Ectodermal cell (in vitro differentiated cells): ENCODE data around the gene IL20RB.
"Not testable (repeated sequence)": the region's sequence is repeated elsewhere in the genome, so short reads cannot be mapped to it uniquely, and the experiment has no call there.

Experiments
- H3K27ac ChIP-seq: 2 replicates; pipeline ENCODE4 v1.7.0; 2013; ENCODE audit warnings: mild to moderate bottlenecking, low read depth, low read length; ENCODE audit not compliant: insufficient read depth, poor library complexity, severe bottlenecking
- H3K27me3 ChIP-seq: 2 replicates; pipeline ENCODE4 v1.7.0; 2013; ENCODE audit warnings: mild to moderate bottlenecking, low read length; ENCODE audit not compliant: insufficient read depth, control insufficient read depth, poor library complexity, severe bottlenecking
- H3K36me3 ChIP-seq: one replicate; pipeline ENCODE4 v1.7.0; 2013; ENCODE audit warnings: low read length; ENCODE audit not compliant: control insufficient read depth, insufficient read depth
- H3K4me1 ChIP-seq: one replicate; pipeline ENCODE4 v1.7.0; 2013; ENCODE audit warnings: low read length; ENCODE audit not compliant: control insufficient read depth, insufficient read depth
- H3K4me3 ChIP-seq: 2 replicates; pipeline ENCODE4 v1.7.0; 2013; ENCODE audit warnings: low read depth, low read length, control low read depth; ENCODE audit not compliant: insufficient read depth
- H3K9me3 ChIP-seq: 2 replicates; pipeline ENCODE4 v1.7.0; 2013; ENCODE audit warnings: mild to moderate bottlenecking, low read length, moderate library complexity; ENCODE audit not compliant: control insufficient read depth
- WGBS, 2 experiments: methylation state at CpG; one replicate each; pipeline ENCODE4 v1.1.7; 2013; ENCODE audit warnings: missing lambda C conversion rate in 2 of 2; 5-methylcytosine and 5-hydroxymethylcytosine counted together

The IL20RB gene

DNA sequence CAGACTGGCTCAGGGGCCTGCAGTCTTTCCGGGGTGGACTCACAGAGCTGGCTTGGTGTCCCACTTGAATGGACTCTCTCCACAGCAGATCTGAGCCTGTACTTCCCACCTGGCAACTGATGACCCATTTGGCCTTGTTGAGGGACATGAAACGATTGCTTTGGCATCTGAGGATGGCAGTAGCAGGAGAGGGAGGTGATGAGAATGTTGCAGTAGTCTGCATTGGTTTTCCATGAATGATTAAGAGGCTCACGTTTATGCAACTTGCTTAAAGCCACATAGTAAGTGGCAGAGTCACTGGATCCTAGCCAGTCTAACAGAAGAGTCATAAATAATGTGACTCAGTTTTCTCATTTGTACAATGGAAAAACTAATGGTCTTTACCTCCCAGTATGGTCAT is 21.9 kb downstream of the IL20RB start:
- H3K36me3 ChIP-seq = no peaks in the 10 kb centered on the region
- no peak overlapping the region for H3K27ac ChIP-seq
- WGBS, 2 experiments = 90 to 94% methylated on average over 3 of the region's 3 CpGs
- no peaks in the 10 kb centered on the region for H3K4me1 ChIP-seq
- no peaks in the 10 kb centered on the region for H3K9me3 ChIP-seq
- H3K27me3 ChIP-seq = no peaks in the 10 kb centered on the region
- H3K4me3 ChIP-seq = no peak overlapping the region

- no peaks in the 10 kb centered on the region for H3K27me3 ChIP-seq
- no peaks in the 10 kb centered on the region for H3K9me3 ChIP-seq
- H3K27ac ChIP-seq = no peak overlapping the region
- H3K36me3 ChIP-seq = no peaks in the 10 kb centered on the region
- H3K4me1 ChIP-seq = no peaks in the 10 kb centered on the region
- 87 to 92% methylated on average over 5 of the region's 5 CpGs for WGBS, 2 experiments
- no peak overlapping the region for H3K4me3 ChIP-seq
These were observed 24.2 kb downstream of the IL20RB start for GRCh38 chr3:136982033-136982432.

DNA sequence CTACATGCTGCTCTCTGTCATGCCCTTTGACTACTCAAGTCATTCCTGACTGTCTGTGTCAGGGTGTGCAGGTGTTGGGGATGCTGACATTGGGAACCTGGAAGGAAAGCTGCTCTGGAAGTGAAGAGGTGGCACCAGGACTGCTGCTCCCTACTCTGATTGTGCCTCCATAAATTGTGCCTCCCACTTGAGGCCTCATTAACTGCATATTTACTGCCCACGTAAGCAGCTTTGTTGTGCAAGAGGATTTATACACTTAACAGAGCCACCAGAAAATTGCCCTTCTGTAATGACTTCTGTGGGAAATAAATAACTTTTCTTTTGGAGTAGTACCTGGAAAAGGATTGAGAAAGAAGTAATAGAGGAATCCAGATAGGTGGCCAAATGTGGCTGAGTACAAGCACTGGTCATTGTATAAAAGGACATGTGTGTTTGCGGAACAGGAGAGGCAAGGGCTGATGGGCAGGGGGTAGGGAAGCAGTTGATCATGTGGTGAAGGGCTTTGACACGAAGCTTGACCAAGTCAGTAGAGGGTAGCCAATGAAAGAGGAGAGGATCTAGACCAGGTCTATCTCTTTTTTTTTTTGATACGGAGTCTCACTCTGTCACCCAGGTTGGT is 24.8 kb downstream of the IL20RB start:
- no peak overlapping the region for H3K4me3 ChIP-seq
- 94% methylated on average over 4 of the region's 4 CpGs for WGBS, 2 experiments

GRCh38 chr3:136984837-136985236 is 27.1 kb downstream of the IL20RB start:
- Histone ChIP-seq H3K27me3 (no peaks in the 10 kb centered on the region), H3K4me1 (no peaks in the 10 kb centered on the region), H3K4me3 (no peak overlapping the region), H3K27ac (no peak overlapping the region), H3K9me3 (no peaks in the 10 kb centered on the region), H3K36me3 (no peaks in the 10 kb centered on the region)
- 90 to 92% methylated on average over 3 of the region's 3 CpGs for WGBS, 2 experiments

More for the DNA sequence above, 24.8 kb downstream of the IL20RB start:
- Histone ChIP-seq H3K9me3 (no peaks in the 10 kb centered on the region), H3K4me1 (no peaks in the 10 kb centered on the region), H3K36me3 (no peaks in the 10 kb centered on the region), H3K27ac (no peak overlapping the region), H3K27me3 (no peaks in the 10 kb centered on the region)

DNA sequence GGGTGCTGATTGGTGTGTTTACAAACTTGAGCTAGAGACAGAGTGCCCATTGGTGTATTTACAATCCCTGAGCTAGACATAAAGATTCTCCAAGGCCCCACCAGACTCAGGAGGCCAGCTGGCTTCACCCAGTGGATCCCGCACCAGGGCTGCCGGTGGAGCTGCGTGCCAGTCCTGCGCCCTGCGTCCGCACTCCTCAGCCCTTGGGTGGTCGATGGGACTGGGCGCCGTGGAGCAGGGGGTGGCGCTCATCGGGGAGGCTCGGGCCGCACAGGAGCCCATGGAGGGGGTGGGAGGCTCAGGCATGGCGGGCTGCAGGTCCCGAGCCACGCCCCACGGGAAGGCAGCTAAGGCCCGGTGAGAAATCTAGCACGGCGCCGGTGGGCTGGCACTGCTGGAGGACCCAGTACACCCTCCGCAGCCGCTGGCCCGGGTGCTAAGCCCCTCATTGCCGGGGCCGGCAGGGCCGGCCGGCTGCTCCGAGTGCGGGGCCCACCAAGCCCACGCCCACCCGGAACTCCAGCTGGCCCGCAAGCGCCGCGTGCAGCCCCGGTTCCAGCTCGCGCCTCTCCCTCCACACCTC is 29.7 kb downstream of the IL20RB start:
- not testable (repeated sequence) for H3K36me3 ChIP-seq, H3K27me3 ChIP-seq, H3K4me3 ChIP-seq, H3K27ac ChIP-seq, H3K4me1 ChIP-seq, H3K9me3 ChIP-seq
- 95 to 96% methylated on average over 39 of the region's 39 CpGs for WGBS, 2 experiments

- no peak overlapping the region for H3K27ac ChIP-seq
- no peaks in the 10 kb centered on the region for H3K4me1 ChIP-seq
- H3K36me3 ChIP-seq = no peaks in the 10 kb centered on the region
- no peaks in the 10 kb centered on the region for H3K9me3 ChIP-seq
- H3K27me3 ChIP-seq = no peaks in the 10 kb centered on the region
- H3K4me3 ChIP-seq = no peak overlapping the region
- WGBS, 2 experiments = 94% methylated on average over 2 of the region's 2 CpGs
These were observed 30.9 kb downstream of the IL20RB start for GRCh38 chr3:136988651-136989050.

DNA sequence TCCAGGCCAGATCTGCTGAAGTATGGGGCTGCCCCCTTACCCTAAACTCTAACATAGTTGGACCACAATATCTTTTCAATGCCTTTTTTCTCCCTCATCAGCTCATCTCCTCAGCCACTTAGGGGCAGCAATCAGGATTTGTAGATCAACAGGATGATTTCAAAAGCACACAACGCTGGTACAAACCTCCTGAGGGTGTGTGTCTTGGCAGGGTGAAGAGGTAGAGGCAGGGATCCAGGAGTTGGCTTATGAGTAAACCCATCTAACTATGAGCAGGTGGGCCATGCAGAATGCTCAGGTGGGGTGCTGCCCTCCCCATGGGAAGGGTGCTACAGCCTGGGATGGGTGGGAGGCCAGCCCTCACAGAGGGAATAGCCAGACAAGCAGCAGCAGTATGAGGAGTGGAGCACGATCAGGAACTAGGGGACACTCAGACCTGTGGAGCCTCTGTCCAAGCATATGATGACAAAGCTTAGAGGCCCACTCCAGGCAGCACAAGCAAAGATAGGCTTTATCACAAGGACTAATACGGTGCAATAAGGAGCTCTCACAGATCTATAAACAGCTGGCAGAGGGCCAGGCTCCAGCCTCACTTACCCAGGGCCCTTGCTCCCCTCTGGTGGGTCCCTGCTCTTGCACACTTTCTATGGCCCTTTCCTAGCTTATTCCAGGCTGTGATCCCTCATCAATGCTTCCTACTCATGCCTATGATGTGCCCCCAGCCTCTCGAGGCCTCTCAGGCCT is 32.2 kb downstream of the IL20RB start:
- H3K4me1 ChIP-seq = no peaks in the 10 kb centered on the region
- H3K36me3 ChIP-seq = no peaks in the 10 kb centered on the region
- no peak overlapping the region for H3K27ac ChIP-seq
- no peaks in the 10 kb centered on the region for H3K27me3 ChIP-seq
- H3K9me3 ChIP-seq = no peaks in the 10 kb centered on the region
- 89% methylated on average over 4 of the region's 4 CpGs for WGBS, 2 experiments
- H3K4me3 ChIP-seq = no peak overlapping the region

- Histone ChIP-seq H3K36me3 (no peaks in the 10 kb centered on the region), H3K4me1 (no peaks in the 10 kb centered on the region), H3K9me3 (no peaks in the 10 kb centered on the region), H3K4me3 (no peak overlapping the region), H3K27ac (no peak overlapping the region), H3K27me3 (no peaks in the 10 kb centered on the region)
- WGBS, 2 experiments = 90 to 94% methylated on average over 4 of the region's 4 CpGs
These were observed 33.0 kb downstream of the IL20RB start for GRCh38 chr3:136990826-136991225.

DNA sequence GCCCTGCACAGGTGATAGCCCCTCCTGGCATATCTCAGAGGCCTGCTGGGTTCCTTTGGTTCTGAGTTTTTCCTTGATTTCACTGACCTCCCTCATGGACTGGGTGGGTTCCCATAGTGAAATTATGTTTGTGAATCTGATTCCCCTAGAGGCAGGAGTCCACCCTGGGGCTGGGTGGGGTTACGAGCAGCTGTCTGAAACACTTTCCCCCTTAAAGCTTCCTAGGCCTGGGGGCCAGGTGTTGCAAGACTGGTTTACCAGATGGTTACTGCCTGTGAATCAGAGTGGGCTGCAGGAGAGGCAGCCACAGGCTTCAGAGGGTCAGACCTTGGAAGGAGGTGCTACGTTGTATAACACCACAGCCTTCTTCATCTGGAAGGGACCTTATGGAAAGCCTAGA is 34.3 kb downstream of the IL20RB start:
- no peaks in the 10 kb centered on the region for H3K36me3 ChIP-seq
- no peaks in the 10 kb centered on the region for H3K9me3 ChIP-seq
- H3K27me3 ChIP-seq = no peaks in the 10 kb centered on the region
- no peak overlapping the region for H3K27ac ChIP-seq
- no peak overlapping the region for H3K4me3 ChIP-seq
- 89 to 91% methylated on average over 2 of the region's 2 CpGs for WGBS, 2 experiments
- H3K4me1 ChIP-seq = no peaks in the 10 kb centered on the region

GRCh38 chr3:136994772-136995516 is 37.2 kb downstream of the IL20RB start:
- Histone ChIP-seq H3K4me3 (no peak overlapping the region), H3K27me3 (no peaks in the 10 kb centered on the region), H3K9me3 (no peaks in the 10 kb centered on the region), H3K4me1 (no peaks in the 10 kb centered on the region), H3K36me3 (no peaks in the 10 kb centered on the region), H3K27ac (no peak overlapping the region)
- 93 to 98% methylated on average over 7 to 8 of the region's 8 CpGs for WGBS, 2 experiments
